ENCODE data around the gene SMARCD1.

Gene SMARCD1

DNA sequence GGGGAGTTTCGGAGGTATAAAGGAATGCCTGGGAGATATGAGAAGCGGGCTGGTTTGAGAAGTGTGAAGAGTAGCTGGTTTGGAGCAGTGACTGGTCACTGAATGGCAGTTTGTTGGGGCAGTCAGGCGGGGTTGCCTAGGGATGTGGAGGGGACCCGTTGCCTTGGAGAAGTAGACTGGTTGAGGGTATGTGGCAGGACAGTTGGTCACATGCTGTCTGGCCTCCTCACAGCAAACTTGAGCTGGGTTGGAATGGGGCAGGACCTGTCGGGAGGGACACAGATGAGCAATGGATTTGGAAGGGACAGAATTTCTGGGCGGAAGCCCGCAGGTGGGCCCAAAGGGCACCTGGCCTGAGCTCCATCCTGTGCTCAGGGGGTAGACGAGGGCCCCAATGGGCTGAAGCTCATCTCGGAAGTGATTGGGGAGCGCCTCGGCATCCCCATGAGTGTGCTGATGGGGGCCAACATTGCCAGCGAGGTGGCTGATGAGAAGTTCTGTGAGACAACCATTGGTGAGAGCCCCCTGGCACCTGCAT, 20.8 kb downstream of the SMARCD1 start:
- no peaks in the 10 kb centered on the region for H3K9me2 ChIP-seq (replicated peaks; ENCODE audit: low read depth, low read length)
- H3K79me2 ChIP-seq (ENCODE audit: insufficient read depth, low read length), result no peaks in the 10 kb centered on the region
- no peak for TF ChIP-seq EZH2phosphoT487 (IDR thresholded peaks at IDR 0.05; ENCODE audit: borderline replicate concordance)
- TF ChIP-seq, protein P1, sequence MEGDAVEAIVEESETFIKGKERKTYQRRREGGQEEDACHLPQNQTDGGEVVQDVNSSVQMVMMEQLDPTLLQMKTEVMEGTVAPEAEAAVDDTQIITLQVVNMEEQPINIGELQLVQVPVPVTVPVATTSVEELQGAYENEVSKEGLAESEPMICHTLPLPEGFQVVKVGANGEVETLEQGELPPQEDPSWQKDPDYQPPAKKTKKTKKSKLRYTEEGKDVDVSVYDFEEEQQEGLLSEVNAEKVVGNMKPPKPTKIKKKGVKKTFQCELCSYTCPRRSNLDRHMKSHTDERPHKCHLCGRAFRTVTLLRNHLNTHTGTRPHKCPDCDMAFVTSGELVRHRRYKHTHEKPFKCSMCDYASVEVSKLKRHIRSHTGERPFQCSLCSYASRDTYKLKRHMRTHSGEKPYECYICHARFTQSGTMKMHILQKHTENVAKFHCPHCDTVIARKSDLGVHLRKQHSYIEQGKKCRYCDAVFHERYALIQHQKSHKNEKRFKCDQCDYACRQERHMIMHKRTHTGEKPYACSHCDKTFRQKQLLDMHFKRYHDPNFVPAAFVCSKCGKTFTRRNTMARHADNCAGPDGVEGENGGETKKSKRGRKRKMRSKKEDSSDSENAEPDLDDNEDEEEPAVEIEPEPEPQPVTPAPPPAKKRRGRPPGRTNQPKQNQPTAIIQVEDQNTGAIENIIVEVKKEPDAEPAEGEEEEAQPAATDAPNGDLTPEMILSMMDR (conservative IDR thresholded peaks at IDR 0.05; ENCODE audit: low read length), result no peak

GRCh38 chr12:50106907-50107306, 21.8 kb downstream of the SMARCD1 start:
- TF ChIP-seq, protein P1 (conservative IDR thresholded peaks at IDR 0.05; ENCODE audit: low read length), result no peak
- no peak for TF ChIP-seq EZH2phosphoT487 (IDR thresholded peaks at IDR 0.05; ENCODE audit: borderline replicate concordance)
- H2AFZ ChIP-seq (ENCODE audit: low read length), result no peak overlapping the region
- no peaks in the 10 kb centered on the region for H3K36me3 ChIP-seq (ENCODE audit: insufficient read depth, low read length)
- H3K9me2 ChIP-seq (replicated peaks; ENCODE audit: low read depth, low read length), result no peaks in the 10 kb centered on the region
- no peaks in the 10 kb centered on the region for H3K79me2 ChIP-seq (ENCODE audit: insufficient read depth, low read length)
- H3K4me1 ChIP-seq (ENCODE audit: insufficient read depth, low read length, poor library complexity, severe bottlenecking), result peaks cover 12% of the 10 kb centered on the region
- no peaks in the 10 kb centered on the region for H3K9me3 ChIP-seq (ENCODE audit: insufficient read depth, low read depth, low read length)
- H3K4me2 ChIP-seq (ENCODE audit: low read depth, low read length, poor library complexity, severe bottlenecking), result no peak overlapping the region
- no peaks in the 10 kb centered on the region for H3K27me3 ChIP-seq (ENCODE audit: insufficient read depth, low read length, poor library complexity, severe bottlenecking)
- no peak overlapping the region for H3K9ac ChIP-seq (ENCODE audit: low read depth, low read length, poor library complexity, severe bottlenecking)
- H3K4me3 ChIP-seq (ENCODE audit: low read length, poor library complexity, severe bottlenecking), result no peak overlapping the region
- H4K20me1 ChIP-seq (ENCODE audit: insufficient read depth, low read length, poor library complexity, severe bottlenecking), result no peaks in the 10 kb centered on the region
- no peaks in the 10 kb centered on the region for H3F3A ChIP-seq (ENCODE audit: low read depth)

More for the DNA sequence above, 20.8 kb downstream of the SMARCD1 start:
- H4K20me1 ChIP-seq (ENCODE audit: insufficient read depth, low read length, poor library complexity, severe bottlenecking), result no peaks in the 10 kb centered on the region
- no peaks in the 10 kb centered on the region for H3K27me3 ChIP-seq (ENCODE audit: insufficient read depth, low read length, poor library complexity, severe bottlenecking)
- H3K4me1 ChIP-seq (ENCODE audit: insufficient read depth, low read length, poor library complexity, severe bottlenecking), result peaks cover 10% of the 10 kb centered on the region
- no peak overlapping the region for H3K4me2 ChIP-seq (ENCODE audit: low read depth, low read length, poor library complexity, severe bottlenecking)
- peaks cover 5% of the 10 kb centered on the region; the same call in 1 of the 2 replicates for H3K36me3 ChIP-seq (ENCODE audit: insufficient read depth, low read length)
- H3K9ac ChIP-seq (ENCODE audit: low read depth, low read length, poor library complexity, severe bottlenecking), result no peak overlapping the region
- no peak overlapping the region for H3K4me3 ChIP-seq (ENCODE audit: low read length, poor library complexity, severe bottlenecking)
- no peaks in the 10 kb centered on the region for H3K9me3 ChIP-seq (ENCODE audit: insufficient read depth, low read depth, low read length)
- H3F3A ChIP-seq (ENCODE audit: low read depth), result no peaks in the 10 kb centered on the region
- H2AFZ ChIP-seq (ENCODE audit: low read length), result no peak overlapping the region

DNA sequence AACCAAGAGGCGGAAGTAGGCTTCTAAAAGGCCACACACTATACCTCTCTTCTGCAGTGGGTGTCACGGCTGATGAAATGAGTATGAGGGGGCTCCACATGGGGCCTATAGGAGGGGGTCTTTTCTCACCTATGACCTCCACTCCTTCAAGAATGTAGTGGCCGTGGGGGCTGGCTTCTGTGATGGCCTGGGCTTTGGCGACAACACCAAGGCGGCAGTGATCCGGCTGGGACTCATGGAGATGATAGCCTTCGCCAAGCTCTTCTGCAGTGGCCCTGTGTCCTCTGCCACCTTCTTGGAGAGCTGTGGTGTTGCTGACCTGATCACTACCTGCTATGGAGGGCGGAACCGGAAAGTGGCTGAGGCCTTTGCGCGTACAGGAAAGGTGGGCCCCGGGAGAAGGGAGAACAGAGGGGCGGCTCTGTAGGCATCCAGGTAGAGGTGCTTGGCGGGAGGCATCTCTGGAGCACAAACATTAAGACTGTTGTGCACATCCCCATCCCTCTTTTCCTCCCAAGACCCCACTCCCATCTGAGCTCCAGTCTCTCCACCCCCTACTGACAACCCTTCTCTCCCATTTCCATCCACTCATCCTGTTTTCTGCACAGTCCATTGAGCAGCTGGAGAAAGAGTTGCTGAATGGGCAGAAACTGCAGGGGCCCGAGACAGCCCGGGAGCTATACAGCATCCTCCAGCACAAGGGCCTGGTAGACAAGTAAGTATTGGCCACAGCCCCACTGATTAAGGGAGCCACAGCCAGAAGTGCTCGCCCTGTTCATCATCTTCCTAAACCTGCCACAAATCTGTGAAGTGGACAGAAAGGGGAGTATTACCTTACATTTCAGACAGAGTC, 22.5 kb downstream of the SMARCD1 start:
- TF ChIP-seq, protein P1 (conservative IDR thresholded peaks at IDR 0.05; ENCODE audit: low read length), result no peak
- no peak for TF ChIP-seq EZH2phosphoT487 (IDR thresholded peaks at IDR 0.05; ENCODE audit: borderline replicate concordance)
- H3K27me3 ChIP-seq (ENCODE audit: insufficient read depth, low read length, poor library complexity, severe bottlenecking), result no peaks in the 10 kb centered on the region

More for the DNA sequence above, 22.5 kb downstream of the SMARCD1 start:
- H3K4me2 ChIP-seq (ENCODE audit: low read depth, low read length, poor library complexity, severe bottlenecking), result no peak overlapping the region
- no peak overlapping the region for H2AFZ ChIP-seq (ENCODE audit: low read length)
- H3K9ac ChIP-seq (ENCODE audit: low read depth, low read length, poor library complexity, severe bottlenecking), result no peak overlapping the region
- H3K4me1 ChIP-seq (ENCODE audit: insufficient read depth, low read length, poor library complexity, severe bottlenecking), result peaks cover 12% of the 10 kb centered on the region
- H3F3A ChIP-seq (ENCODE audit: low read depth), result no peaks in the 10 kb centered on the region
- H3K36me3 ChIP-seq (ENCODE audit: insufficient read depth, low read length), result no peaks in the 10 kb centered on the region
- H3K4me3 ChIP-seq (ENCODE audit: low read length, poor library complexity, severe bottlenecking), result no peak overlapping the region
- no peaks in the 10 kb centered on the region for H3K9me2 ChIP-seq (replicated peaks; ENCODE audit: low read depth, low read length)
- H3K79me2 ChIP-seq (ENCODE audit: insufficient read depth, low read length), result peaks cover 5% of the 10 kb centered on the region
- peaks cover 5% of the 10 kb centered on the region for H4K20me1 ChIP-seq (ENCODE audit: insufficient read depth, low read length, poor library complexity, severe bottlenecking)
- H3K9me3 ChIP-seq (ENCODE audit: insufficient read depth, low read depth, low read length), result no peaks in the 10 kb centered on the region
